ENCODE data around the gene DHRS2. TPM values are rescaled to one million over a fixed set of nuclear protein-coding genes. Genes with fewer than 3 reads are reported as not detected.

DHRS2 gene
- total and polyA plus RNA-seq, 2 of the 13 experiments (the other 11 are each of a cell fraction or from before 2014, with no cell fraction given) = 1,621 to 3,021 TPM

DNA sequence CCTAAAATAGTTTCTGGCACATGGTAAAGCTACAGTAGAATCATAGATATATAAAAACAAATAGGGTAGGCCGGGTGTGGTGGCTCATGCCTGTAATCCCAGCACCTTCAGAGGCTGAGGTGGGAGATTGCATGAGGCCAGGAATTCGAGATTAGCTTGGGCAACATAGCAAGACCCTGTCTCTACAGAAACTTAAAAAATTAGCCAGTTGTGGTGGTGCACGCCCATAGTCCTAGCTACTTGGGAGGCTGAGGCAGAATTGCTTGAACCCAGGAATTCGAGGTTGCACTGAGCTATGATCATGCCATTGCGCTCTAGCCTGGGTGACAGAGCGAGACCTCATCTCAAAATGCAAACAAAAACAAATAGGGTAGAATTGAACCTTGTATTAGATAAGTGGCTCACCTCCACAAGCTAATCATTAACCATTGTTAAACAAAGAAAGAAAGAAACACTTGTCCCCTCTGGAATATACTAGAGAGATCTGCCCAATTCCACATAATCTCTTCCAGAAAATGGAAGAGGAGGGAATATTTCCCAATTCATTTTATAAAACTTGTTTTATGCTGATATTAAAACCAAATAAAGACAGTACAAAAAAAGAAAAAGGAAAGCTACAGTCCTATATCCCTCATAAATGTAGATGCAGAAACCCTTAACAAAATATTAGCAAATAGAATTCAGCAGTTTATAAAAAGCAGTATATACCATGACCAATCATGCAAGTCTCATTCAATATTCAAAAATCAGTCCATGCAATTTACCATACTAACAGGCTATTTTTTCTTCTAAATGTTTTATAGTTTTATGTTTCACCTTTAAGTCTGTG is 22.7 kb upstream of the DHRS2 start (continued):
- TF ChIP-seq ZBTB44 (CRISPR knock-in tag; IDR thresholded peaks at IDR 0.05) (peak; percentile 70; the same call in 1 of the 2 replicates), KMT2B (CRISPR knock-in tag; IDR thresholded peaks at IDR 0.05) (no peak; the same call in 1 of the 2 replicates), TARDBP (CRISPR knock-in tag; IDR thresholded peaks at IDR 0.05) (peak; percentile 97), ZNF143 (CRISPR knock-in tag; IDR thresholded peaks at IDR 0.05) (no peak), SETDB1 (CRISPR knock-in tag; IDR thresholded peaks at IDR 0.05; ENCODE audit: borderline replicate concordance) (no peak), MED8 (CRISPR knock-in tag; IDR thresholded peaks at IDR 0.05; ENCODE audit: insufficient replicate concordance) (no peak), RAD51 (IDR thresholded peaks at IDR 0.05; ENCODE audit: borderline replicate concordance) (no peak), ZNF713 (CRISPR knock-in tag; IDR thresholded peaks at IDR 0.05) (peak; percentile 67; the same call in 1 of the 2 replicates), ZBTB26 (CRISPR knock-in tag; IDR thresholded peaks at IDR 0.05; ENCODE audit: borderline replicate concordance) (peak; percentile 94), ZNF740 (CRISPR knock-in tag; IDR thresholded peaks at IDR 0.05) (no peak), MTF1 (CRISPR knock-in tag; IDR thresholded peaks at IDR 0.05) (no peak), POLR2G (IDR thresholded peaks at IDR 0.05; ENCODE audit: low read depth, low read length) (peak; percentile 37; the same call in 1 of the 2 replicates), TBL1XR1 (IDR thresholded peaks at IDR 0.05; ENCODE audit: borderline replicate concordance, low read length, partially characterized antibody) (no peak), ZNF782 (CRISPR knock-in tag; IDR thresholded peaks at IDR 0.05; ENCODE audit: borderline replicate concordance) (peak; percentile 69; the same call in 1 of the 2 replicates), ZNF605 (CRISPR knock-in tag; IDR thresholded peaks at IDR 0.05) (no peak)
- TF ChIP-seq, protein P1, sequence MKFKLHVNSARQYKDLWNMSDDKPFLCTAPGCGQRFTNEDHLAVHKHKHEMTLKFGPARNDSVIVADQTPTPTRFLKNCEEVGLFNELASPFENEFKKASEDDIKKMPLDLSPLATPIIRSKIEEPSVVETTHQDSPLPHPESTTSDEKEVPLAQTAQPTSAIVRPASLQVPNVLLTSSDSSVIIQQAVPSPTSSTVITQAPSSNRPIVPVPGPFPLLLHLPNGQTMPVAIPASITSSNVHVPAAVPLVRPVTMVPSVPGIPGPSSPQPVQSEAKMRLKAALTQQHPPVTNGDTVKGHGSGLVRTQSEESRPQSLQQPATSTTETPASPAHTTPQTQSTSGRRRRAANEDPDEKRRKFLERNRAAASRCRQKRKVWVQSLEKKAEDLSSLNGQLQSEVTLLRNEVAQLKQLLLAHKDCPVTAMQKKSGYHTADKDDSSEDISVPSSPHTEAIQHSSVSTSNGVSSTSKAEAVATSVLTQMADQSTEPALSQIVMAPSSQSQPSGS (CRISPR knock-in tag; IDR thresholded peaks at IDR 0.05) = peak; percentile 92
- TF ChIP-seq, protein P2, sequence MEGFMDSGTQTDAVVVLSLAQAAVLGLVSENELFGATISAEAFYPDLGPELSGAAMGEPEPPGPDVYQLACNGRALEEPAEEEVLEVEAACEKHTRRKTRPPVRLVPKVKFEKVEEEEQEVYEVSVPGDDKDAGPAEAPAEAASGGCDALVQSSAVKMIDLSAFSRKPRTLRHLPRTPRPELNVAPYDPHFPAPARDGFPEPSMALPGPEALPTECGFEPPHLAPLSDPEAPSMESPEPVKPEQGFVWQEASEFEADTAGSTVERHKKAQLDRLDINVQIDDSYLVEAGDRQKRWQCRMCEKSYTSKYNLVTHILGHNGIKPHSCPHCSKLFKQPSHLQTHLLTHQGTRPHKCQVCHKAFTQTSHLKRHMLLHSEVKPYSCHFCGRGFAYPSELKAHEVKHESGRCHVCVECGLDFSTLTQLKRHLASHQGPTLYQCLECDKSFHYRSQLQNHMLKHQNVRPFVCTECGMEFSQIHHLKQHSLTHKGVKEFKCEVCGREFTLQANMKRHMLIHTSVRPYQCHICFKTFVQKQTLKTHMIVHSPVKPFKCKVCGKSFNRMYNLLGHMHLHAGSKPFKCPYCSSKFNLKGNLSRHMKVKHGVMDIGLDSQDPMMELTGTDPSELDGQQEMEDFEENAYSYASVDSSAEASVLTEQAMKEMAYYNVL (CRISPR knock-in tag; IDR thresholded peaks at IDR 0.05; ENCODE audit: borderline replicate concordance) = no peak
- TF ChIP-seq, protein P3, sequence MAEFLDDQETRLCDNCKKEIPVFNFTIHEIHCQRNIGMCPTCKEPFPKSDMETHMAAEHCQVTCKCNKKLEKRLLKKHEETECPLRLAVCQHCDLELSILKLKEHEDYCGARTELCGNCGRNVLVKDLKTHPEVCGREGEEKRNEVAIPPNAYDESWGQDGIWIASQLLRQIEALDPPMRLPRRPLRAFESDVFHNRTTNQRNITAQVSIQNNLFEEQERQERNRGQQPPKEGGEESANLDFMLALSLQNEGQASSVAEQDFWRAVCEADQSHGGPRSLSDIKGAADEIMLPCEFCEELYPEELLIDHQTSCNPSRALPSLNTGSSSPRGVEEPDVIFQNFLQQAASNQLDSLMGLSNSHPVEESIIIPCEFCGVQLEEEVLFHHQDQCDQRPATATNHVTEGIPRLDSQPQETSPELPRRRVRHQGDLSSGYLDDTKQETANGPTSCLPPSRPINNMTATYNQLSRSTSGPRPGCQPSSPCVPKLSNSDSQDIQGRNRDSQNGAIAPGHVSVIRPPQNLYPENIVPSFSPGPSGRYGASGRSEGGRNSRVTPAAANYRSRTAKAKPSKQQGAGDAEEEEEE (CRISPR knock-in tag; IDR thresholded peaks at IDR 0.05; ENCODE audit: borderline replicate concordance) = peak; percentile 83; the same call in 1 of the 2 replicates
- TF ChIP-seq, protein P4, sequence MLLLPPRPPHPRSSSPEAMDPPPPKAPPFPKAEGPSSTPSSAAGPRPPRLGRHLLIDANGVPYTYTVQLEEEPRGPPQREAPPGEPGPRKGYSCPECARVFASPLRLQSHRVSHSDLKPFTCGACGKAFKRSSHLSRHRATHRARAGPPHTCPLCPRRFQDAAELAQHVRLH (CRISPR knock-in tag; IDR thresholded peaks at IDR 0.05; ENCODE audit: borderline replicate concordance, low read depth) = peak; percentile 95; the same call in 1 of the 2 replicates

Measured in HepG2 (cell line).